ENCODE data around the gene CCS.

DNA sequence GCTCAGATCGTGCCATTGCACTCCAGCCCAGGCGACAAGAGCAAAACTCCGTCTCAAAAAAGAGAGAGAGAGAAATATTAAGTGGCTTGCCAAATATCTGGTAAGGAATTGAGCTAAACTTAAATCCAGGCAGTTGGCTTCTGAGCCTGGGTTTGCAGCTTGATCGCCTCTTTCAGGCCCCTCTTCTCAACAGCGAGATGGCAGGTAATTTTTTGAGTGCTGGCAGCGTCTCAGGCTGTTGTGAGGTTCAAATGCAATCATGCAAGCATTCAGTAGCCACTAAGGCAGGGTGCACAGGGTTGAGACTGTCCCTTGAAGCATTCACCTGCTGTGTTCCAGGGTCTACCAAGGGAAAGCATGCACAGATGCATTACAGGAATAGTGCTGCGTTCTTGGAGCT, 23.9 kb upstream of the CCS start:
- TF ChIP-seq POLR2A (IDR thresholded peaks at IDR 0.05; ENCODE audit: low read depth, low read length) (no peak), POLR2AphosphoS5 (IDR thresholded peaks at IDR 0.05; ENCODE audit: low read depth, low read length) (no peak), TAF1 (IDR thresholded peaks at IDR 0.05; ENCODE audit: low read depth, low read length) (no peak), POU2F2 (IDR thresholded peaks at IDR 0.05; ENCODE audit: low read depth, low read length) (no peak), PAX5 (IDR thresholded peaks at IDR 0.05; ENCODE audit: insufficient read depth, low read length, severe bottlenecking) (no peak)

Data from GM12891 (cell line).